ENCODE data around the gene ZFYVE9. TPM values are rescaled to one million over a fixed set of nuclear protein-coding genes. Genes with fewer than 3 reads are reported as not detected.
"Not testable (repeated sequence)": the region's sequence is repeated elsewhere in the genome, so short reads cannot be mapped to it uniquely, and the experiment has no call there.

The ZFYVE9 gene, protein sequence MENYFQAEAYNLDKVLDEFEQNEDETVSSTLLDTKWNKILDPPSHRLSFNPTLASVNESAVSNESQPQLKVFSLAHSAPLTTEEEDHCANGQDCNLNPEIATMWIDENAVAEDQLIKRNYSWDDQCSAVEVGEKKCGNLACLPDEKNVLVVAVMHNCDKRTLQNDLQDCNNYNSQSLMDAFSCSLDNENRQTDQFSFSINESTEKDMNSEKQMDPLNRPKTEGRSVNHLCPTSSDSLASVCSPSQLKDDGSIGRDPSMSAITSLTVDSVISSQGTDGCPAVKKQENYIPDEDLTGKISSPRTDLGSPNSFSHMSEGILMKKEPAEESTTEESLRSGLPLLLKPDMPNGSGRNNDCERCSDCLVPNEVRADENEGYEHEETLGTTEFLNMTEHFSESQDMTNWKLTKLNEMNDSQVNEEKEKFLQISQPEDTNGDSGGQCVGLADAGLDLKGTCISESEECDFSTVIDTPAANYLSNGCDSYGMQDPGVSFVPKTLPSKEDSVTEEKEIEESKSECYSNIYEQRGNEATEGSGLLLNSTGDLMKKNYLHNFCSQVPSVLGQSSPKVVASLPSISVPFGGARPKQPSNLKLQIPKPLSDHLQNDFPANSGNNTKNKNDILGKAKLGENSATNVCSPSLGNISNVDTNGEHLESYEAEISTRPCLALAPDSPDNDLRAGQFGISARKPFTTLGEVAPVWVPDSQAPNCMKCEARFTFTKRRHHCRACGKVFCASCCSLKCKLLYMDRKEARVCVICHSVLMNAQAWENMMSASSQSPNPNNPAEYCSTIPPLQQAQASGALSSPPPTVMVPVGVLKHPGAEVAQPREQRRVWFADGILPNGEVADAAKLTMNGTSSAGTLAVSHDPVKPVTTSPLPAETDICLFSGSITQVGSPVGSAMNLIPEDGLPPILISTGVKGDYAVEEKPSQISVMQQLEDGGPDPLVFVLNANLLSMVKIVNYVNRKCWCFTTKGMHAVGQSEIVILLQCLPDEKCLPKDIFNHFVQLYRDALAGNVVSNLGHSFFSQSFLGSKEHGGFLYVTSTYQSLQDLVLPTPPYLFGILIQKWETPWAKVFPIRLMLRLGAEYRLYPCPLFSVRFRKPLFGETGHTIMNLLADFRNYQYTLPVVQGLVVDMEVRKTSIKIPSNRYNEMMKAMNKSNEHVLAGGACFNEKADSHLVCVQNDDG (N-terminal part only)
- 10 to 100 TPM; 22.8 to 37.0 (median 28.2) TPM for total RNA-seq

DNA sequence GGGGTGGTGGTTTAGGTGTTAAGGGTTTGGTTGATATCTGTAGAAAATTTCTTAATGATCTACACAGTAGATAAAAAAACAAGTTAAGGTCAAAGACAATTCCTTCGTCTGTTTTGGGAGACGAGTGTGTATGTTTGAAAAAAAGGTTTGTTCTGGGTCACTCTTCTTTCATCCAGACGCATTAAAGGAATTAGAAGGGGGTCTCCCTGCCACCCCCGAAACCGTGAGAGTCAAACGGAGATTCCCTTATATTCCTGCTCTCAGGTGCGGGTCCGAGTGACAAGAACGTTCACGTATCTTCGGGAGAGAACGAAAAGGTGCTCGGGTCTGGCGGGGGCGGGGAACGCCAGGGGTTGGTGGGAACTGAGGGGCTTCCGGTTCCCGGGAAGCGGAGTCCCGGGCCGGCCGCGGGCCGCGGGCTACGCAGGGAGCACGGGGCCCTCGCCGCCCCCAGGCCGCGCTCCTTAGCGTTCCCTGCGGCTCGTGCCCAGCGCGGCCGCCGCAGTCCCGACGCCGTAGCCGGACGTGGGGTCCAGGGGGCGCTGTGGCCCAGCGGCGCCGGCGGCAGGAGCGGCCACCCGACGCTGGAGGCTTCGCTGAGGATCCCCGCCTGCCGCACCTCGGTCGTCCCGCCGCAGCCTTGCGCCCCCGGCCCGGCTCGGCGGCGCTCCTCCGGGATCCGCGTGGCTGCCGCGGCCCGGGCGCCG is at the start of gene ZFYVE9:
Gene ZFYVE9 (plus strand): TSS at position 577 of the 707 bp plus-strand sequence. CDS start 91,118 bp downstream, outside the sequence.
- TF ChIP-seq, protein P1, sequence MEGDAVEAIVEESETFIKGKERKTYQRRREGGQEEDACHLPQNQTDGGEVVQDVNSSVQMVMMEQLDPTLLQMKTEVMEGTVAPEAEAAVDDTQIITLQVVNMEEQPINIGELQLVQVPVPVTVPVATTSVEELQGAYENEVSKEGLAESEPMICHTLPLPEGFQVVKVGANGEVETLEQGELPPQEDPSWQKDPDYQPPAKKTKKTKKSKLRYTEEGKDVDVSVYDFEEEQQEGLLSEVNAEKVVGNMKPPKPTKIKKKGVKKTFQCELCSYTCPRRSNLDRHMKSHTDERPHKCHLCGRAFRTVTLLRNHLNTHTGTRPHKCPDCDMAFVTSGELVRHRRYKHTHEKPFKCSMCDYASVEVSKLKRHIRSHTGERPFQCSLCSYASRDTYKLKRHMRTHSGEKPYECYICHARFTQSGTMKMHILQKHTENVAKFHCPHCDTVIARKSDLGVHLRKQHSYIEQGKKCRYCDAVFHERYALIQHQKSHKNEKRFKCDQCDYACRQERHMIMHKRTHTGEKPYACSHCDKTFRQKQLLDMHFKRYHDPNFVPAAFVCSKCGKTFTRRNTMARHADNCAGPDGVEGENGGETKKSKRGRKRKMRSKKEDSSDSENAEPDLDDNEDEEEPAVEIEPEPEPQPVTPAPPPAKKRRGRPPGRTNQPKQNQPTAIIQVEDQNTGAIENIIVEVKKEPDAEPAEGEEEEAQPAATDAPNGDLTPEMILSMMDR (IDR thresholded peaks at IDR 0.05): peak in 4 of 5 experiments; percentile 52 to 69 (median 62)
- TF ChIP-seq POLR2AphosphoS5 (IDR thresholded peaks at IDR 0.05) (peak in 2 of 3 donors; percentile 16 to 45), EP300 (IDR thresholded peaks at IDR 0.05; ENCODE audit: low read depth) (no peak), POLR2A (IDR thresholded peaks at IDR 0.05) (no peak)

DNA sequence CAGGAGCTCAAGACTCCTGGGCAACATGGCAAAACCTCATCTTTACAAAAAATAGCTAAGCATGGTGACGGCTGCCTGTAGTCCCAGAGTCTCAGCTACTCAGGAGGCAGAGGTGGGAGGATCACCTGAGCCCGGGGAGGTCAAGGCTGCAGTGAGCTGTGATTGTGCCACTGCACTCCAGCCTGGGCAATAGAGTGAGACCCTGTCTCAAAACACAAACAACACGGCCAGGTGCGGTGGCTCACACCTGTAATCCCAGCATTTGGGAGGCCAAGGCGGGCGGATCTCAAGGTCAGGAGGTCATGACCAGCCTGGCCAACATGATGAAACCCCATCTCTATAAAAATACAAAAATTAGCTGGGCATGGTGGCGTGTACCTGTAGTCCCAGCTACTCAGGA is 47.6 kb upstream of the ZFYVE9 start:
- H3K27ac ChIP-seq; H3K27me3 ChIP-seq; in situ Hi-C loops (cut with MboI; ENCODE audit: low pct_ligation_motif_present in 1 of 4, low pct_unique_long_range_greater_than_20kb in 1 of 4, low sequenced_read_pairs in 3 of 4); H3K4me3 ChIP-seq; DNase-seq; H3K9me3 ChIP-seq; H3K4me1 ChIP-seq; intact Hi-C loops (cut with DNase I; ENCODE audit: low total_unique reads): not testable (repeated sequence)
- 89 to 100% methylated on average over 1 to 3 of the region's 7 CpGs for WGBS, 2 donors (ENCODE audit: low coverage in 1 of 2)
- peaks cover 0 to 14% (median 0%) of the 10 kb centered on the region in 4 donors for H3K36me3 ChIP-seq

More for the DNA sequence above, at the start of gene ZFYVE9:
- DNase-seq: peak; percentile 80
- no peaks in the 10 kb centered on the region for H3K27me3 ChIP-seq
- intact Hi-C loops (cut with DNase I; ENCODE audit: low total_unique reads) (no loop called here), in situ Hi-C loops (cut with MboI; ENCODE audit: low pct_ligation_motif_present in 1 of 4, low pct_unique_long_range_greater_than_20kb in 1 of 4, low sequenced_read_pairs in 3 of 4) (loop anchor here (5.0 to 25.0 kb wide), 3 partner anchors 146 to 546 kb away; partner anchors contain the start of gene COA7 (in 4 of the 4))
- H3K9me3 ChIP-seq: no peaks in the 10 kb centered on the region
- H3K4me1 ChIP-seq: peaks cover 4 to 43% (median 19%) of the 10 kb centered on the region in 4 donors
- WGBS, 2 donors (ENCODE audit: low coverage in 1 of 2): 2 to 7% methylated on average over 3 to 35 of the region's 72 CpGs
- peak within 1 kb of the TSS; percentile 81 to 100 (median 86) for H3K4me3 ChIP-seq
- no peaks in the 10 kb centered on the region for H3K36me3 ChIP-seq
- H3K27ac ChIP-seq: peak within 1 kb of the TSS; percentile 94 to 98 (median 96)

DNA sequence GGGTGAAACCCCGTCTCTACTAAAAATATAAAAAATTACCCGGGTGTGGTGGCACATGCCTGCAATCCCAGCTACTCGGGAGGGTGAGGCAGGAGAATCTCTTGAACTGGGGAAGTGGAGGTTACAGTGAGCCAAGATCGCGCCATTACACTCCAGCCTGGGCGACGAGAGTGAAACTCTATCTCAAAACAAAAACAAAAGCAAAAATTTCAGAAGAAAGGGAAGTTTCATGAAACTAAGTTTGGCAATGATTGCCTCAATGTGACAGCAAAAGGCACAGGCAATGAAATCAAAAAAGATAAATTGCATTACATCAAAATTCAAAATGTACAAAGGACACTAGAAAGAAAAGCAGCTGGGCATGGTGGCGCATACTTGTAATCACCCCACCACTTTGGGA is 45.7 kb upstream of the ZFYVE9 start:
- H3K4me3 ChIP-seq: no peak overlapping the region
- no peaks in the 10 kb centered on the region for H3K27me3 ChIP-seq
- in situ Hi-C loops (cut with MboI; ENCODE audit: low pct_ligation_motif_present in 1 of 4, low pct_unique_long_range_greater_than_20kb in 1 of 4, low sequenced_read_pairs in 3 of 4): no loop called here
- H3K36me3 ChIP-seq: peaks cover 0 to 6% (median 0%) of the 10 kb centered on the region in 4 donors
- DNase-seq: no peak
- no peaks in the 10 kb centered on the region for H3K9me3 ChIP-seq
- no peaks in the 10 kb centered on the region for H3K4me1 ChIP-seq
- 53 to 68% methylated on average over 5 to 8 of the region's 8 CpGs for WGBS, 2 donors (ENCODE audit: low coverage in 1 of 2)
- TF ChIP-seq, protein P1 (IDR thresholded peaks at IDR 0.05): no peak
- TF ChIP-seq POLR2A (IDR thresholded peaks at IDR 0.05): no peak
- TF ChIP-seq POLR2AphosphoS5 (IDR thresholded peaks at IDR 0.05): no peak
- no peak for TF ChIP-seq EP300 (IDR thresholded peaks at IDR 0.05; ENCODE audit: low read depth)
- H3K27ac ChIP-seq: no peak overlapping the region
- intact Hi-C loops (cut with DNase I; ENCODE audit: low total_unique reads): no loop called here

DNA sequence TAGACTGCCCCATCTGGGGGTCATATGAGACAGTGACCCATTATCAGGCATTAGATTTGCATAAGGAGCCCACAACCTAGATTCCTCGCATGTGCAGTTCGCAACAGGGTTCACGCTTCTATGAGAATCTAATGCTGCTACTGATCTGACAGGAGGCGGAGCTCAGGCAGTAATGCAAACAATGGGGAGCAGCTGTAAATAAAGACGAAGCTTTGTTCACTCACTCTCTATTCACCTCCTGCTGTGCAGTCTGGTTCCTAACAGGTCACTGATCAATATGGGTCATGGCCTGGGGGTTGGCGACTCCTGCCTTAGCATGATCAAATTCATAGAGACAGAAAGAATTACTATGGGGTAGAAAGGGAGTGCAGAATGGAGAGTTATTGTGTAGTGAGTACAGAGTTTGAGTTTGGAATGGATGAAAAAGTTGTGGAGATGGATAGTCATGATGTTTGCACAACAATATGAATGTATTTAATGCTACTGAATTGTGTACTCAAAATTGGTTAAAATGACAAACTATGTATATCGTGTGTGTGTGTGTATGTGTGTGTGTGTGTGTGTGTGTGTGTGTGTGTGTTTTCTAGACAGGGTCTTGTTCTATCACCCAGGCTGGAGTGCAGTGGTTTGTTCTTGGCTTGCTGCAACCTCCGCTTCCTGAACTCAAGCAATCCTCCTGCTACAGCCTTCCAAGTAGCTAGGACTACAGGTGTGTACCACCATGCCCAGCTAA is 43.6 kb upstream of the ZFYVE9 start:
- TF ChIP-seq POLR2A (IDR thresholded peaks at IDR 0.05): no peak
- TF ChIP-seq, protein P1 (IDR thresholded peaks at IDR 0.05): no peak
- TF ChIP-seq EP300 (IDR thresholded peaks at IDR 0.05; ENCODE audit: low read depth): no peak
- no peak for TF ChIP-seq POLR2AphosphoS5 (IDR thresholded peaks at IDR 0.05)
- DNase-seq: no peak
- WGBS, 2 donors (ENCODE audit: low coverage in 1 of 2): 46 to 58% methylated on average over 4 to 8 of the region's 8 CpGs

More for the DNA sequence above, 43.6 kb upstream of the ZFYVE9 start:
- Histone ChIP-seq H3K4me1 (no peaks in the 10 kb centered on the region), H3K27me3 (no peaks in the 10 kb centered on the region), H3K9me3 (no peaks in the 10 kb centered on the region), H3K36me3 (no peaks in the 10 kb centered on the region), H3K4me3 (no peak overlapping the region), H3K27ac (no peak overlapping the region)
- in situ Hi-C loops (cut with MboI; ENCODE audit: low pct_ligation_motif_present in 1 of 4, low pct_unique_long_range_greater_than_20kb in 1 of 4, low sequenced_read_pairs in 3 of 4) (no loop called here), intact Hi-C loops (cut with DNase I; ENCODE audit: low total_unique reads) (no loop called here)

All from transverse colon (tissue), 4 donors.